DMS 273 treated with DMSO at 0.1 percent for 48 hours (cell line): Measurements from ENCODE around the gene TMEM154.

Source experiments
- DNase-seq: peaks from one replicate; lab custom pipeline; 2025; lab: John Stamatoyannopoulos, UW

The TMEM154 gene

DNA sequence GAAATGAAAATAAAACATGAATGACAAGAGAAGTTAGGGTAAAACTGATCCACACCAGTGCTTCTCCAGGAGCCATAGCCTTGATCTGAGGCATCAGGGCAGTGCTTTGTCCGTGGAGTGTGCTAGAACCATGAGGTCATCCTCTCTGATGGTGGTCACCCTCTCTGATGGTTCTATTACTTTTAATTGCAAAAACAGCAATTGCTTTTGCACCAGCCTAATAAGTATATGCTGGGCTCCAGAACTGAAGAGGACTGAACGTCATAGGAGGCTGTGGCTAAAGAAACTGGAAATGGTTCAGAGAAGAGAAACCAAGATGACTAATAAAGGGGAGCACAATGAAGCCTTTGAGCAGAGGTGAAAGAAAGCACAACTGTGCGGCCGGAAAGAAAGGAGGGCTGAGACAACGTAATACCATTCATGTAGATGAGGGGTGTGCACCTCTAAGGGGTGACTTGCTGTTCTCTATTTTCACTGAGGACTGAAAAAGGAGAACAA lies 17.0 kb upstream of the TMEM154 start:
- no peak for DNase-seq

DNA sequence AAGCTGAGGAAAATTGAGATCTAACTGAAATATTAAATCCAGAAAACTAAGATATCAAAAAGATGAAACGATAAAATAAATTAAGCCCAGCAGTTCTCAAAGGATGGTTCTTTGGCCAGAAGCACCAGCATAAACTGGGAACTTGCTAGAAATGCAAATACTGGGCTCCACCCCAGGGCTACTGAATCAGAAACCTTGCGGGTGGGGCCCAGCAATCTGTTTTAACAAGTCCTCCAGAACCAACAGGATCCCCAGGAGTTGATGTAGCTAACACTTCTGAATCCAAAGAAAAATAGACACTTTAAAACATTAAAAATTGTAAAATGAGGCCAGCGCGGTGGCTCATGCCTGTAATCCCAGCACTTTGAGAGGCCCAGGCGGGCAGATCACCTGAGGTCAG lies 14.1 kb upstream of the TMEM154 start:
- DNase-seq: no peak

DNA sequence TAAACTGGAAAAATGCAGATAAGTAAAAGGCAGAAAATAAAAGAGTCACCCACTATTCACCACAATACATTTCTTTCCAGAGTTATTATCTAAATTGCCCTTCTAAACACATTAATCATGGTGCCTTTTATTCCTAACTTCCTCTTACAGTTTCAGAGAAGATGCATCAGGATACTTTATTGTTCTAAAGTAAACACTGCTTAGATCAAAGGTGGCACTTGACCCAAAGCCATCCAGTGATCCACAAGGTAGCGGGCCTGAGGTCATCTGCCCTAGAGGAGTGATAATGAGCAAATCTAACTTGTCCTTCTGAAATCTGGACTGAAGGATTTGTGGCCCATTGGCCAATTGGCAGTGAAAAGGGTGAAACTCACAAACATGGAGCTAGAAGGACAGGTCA lies 12.0 kb upstream of the TMEM154 start:
- DNase-seq: no peak

DNA sequence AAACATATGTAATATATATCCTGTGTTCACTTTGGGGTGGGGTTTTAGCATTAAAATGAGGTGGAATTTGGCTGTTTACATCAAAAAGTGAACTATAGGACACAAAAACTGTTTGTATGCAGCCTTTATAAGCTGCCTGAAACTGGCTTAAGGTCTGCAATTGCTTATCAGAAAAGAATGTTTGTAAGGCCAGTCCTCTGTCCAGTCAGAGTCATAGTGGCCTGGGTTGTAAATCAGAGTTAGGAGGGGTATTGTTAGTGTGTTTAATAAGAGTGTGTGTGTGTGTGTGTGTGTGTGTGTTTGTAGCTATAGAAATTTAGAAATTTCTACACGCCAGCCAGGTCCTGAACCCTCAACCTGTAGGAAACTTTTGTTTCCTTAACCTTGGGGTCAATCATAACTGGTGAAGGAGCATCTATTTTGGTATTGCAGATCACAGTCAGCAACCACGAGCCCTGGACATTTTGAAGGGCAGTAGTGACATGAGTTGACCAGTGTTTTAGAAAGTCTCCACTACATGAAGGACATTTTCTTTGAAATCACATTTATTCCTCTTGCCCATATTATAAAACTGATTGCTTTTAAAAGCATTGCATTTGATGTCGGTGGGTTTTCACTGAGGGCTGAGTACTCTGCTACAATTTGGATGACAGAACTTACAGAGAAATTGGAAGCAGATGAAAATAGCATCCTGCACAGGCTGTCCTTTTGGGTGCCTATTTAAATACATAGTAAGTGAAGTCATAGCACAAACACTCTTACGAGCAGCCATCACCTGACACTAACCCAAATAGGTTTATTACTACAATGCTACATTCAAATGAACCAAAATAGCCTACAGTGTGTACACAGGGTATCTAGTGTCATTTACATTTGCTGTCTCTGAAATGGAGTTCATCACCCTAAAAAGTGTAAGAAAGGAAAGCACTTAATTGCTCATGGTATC lies 11.2 kb upstream of the TMEM154 start:
- no peak for DNase-seq

DNA sequence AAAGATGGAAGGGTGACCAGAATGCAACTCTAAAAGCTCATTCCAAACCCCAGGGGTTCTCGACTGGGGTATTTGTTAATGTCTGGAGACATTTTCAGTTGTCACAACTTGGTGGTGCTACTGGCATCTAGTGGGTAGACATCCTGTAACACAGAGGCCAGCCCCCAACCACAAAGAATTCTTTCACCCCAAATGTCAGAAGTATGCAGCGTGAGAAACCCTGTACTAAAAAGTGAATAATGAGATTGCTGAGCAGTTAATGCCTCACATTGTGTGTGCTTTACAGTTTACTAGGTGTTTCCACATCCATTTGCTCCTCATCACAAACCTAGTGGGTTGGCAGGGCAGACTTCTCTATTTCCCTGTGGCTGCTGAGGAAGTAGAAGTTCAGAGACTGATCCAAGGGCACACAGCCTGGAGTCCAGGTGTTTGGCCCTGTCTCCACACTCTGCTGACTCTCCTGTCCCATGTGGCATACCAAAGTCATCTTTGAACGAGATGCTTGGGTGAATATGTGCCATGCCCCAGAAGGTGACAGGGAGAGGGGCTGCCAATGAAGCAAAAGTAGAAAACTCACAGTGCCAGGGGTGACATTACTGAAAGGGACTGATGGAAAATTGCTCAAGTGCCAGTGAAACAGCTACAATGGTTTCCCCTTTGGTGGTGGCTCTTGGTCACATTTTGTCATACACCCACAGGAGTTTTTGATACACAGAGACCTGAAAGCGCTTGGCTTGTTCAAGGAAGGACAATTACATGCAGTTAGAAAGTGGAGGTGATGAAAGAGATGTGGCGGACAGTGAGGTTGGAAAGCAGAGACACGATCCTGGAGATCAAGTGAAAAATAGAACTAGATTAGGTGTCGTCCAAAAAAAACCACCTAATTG lies 10.1 kb upstream of the TMEM154 start:
- no peak for DNase-seq

DNA sequence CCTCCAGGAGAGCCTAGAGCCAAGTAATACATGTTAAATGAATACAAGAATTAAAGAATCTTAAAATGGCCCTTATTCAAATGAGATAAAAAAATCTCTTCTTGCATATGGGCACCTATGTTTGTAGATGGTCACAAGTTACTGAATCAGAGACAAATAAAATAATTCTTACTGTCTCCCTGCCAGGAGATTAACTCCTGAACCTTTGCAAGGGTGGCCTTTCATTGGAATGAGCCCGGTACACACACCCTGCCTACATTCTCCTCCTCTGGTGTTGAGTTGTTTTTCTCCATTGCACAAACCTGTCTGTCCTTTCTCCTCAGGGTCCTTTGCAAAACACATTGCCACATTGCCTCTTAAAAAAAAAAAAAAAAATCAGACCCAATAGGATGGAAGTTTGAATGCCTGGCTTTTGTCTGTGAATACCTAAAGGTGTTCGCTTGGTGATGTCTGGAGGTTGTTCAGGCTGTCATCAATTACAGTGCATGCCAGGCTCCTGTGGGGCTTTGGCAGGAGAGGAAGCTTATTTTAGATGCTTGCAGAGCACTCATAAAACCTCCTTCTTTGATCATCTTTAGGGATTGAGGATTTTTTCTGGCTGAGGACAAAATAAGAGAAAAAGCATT lies 8.3 kb upstream of the TMEM154 start:
- no peak for DNase-seq

DNA sequence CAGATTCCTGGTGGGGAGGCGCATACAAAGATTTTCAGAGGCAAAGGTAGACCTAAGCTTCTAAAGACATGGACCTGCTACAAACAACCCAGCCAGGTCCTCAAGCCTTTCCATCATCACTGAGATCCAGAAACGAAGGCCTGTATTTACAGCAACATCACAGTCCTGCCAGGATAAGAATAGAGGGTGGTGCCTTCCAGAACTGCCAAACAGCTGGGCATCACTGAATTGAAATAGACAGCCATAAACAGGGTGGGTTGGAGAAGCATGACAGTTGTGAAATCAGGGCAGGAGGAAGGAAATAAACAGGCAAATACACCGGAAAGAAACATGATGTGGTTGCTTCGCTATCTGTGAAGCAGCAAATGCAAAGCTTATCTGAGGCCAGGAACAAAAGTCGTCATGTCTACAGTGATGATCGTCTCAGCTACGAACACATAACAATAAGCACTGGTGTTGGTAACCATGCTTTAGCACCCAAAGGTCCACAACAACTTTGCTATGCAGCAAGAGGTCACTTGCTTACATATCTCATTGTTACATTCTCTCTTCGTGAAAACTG lies 6.7 kb upstream of the TMEM154 start:
- DNase-seq: no peak

DNA sequence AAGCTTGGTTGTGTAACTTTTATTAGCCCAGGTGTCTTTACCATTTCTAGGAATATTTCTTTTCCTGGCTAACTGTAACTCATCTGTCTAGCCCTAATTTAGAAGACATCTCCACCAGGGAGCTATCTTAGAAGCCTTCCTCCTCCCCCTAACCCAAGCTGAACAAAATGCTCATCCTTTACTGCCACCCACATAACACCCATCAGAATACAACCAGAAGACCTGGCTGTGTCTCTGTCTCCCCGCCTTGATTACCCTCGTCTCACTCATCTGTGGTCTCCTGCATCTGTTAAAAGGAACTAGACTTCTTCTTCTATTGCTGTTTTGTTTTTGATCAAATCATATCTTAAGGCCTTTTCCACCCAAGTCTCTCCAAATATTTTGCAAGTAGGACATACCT lies 4.8 kb upstream of the TMEM154 start:
- DNase-seq: no peak

DNA sequence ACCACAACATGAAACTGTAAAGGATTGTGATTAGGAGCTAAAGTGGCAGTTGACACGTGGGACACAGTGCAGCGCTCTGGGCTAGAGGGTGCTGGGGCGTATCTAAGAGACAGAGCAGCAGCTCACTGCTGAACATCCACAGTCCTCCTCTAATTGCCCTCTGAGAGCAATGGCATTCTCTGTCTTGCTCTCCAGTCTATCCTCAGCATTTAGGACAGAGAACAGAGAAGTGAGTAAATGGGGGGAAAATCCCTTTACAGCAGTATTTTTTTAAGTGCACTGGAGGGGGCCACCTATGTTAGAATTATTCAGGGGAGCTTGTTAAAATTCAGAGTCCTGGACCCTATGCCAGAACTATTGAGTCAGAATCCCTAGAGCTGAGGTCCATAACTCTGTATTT lies 4.2 kb upstream of the TMEM154 start:
- no peak for DNase-seq

DNA sequence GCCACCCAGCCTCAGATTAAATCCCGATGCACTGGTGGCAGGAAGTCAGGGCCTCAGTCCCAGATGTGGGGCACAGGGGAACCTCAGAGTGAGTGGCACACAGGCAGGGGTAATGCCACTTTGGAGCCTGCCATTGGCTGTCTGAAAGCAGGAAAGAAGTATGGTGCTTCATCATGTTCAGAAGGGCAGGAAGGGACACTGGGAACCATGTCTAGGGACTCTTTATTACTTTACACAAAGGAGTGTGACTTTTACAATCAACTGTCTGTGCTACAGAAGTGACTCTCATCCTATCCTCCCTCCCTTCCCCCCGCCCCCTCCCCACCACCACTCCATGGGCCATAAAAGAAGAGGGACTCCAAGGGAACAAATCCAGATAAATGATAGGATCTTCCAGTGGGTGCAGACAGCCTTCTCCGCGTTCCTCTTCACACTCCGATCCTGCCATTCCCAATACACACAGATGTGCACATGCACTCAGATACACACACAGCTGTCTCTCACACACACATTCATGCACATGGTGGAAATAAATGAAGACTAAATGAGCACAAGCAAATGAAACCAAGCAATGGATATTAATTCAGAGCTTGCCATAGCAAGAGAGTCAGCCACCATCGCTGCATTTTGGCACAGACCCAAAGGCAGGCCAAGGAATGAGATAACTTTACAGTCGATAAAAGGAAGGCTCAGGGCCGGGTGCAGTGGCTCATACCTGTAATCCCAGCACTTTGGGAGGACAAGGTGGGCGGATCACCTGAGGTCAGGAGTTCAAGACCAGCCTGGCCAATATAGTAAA lies 2.5 kb upstream of the TMEM154 start:
- DNase-seq: no peak

DNA sequence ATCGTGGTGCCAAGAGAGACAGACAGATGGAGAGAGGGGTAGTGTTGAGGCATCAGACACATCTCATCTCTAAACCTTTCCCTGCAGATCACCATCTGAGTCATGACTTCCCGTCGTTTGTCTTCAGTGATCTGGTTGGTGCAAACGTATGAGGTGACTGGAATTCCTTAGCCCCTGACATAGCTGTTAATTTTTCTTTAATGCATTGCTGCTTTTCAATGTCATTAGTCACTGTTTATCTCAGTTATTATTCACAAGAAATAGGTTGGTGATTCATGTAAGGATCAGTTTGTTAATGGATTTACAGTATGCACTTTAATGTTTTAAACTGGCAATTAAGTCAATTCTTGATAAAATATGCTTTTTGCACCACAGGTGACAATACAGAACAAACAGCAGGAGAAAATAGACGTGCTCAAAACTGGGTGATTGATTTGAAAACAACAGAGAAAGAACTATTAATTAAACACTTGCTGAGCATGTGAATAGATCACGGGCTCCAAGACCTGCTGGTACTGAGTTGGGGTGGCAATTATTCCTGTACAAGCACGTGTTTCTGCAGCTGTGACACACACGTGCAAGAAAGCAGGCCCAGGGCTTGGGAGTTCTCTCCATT lies 1.3 kb upstream of the TMEM154 start:
- no peak for DNase-seq

DNA sequence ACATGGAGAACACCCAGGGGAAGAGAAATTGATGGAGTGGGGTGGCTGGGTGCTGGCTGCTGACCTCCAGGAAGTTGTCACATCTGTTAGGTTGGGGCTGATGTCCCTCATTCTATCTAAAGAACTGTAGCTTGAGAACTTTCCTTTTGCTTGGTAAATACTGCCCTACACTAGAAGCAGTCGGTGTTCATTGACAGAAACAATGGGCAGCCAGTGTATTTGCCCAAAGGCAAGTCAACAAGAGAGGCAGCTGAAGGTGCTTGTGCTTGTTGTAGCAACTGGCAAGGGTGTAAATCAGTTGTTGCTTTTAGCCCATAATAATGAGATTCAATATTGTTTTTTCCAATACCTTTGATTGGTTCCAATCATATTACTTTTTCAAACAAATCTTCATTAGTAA lies 956 bp downstream of the TMEM154 start:
- DNase-seq: no peak

DNA sequence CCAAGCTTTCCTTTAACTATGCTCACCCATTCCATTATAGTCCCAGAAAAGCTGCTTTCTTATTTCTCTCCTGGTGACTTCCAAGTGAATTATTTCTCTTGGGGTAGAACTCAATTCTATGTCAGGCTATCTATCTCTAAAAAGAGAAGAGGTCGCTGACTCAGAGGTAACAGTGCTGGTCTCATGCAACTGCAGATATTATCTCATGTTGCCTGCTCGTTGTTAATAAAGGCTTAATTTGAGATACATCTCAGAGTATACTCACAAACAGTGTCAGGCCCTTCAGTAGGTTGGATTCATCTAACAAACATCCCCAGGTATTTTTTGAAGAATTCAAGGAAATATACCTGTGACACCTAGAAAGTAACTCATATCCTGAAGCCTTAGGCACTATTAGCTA lies 2.7 kb downstream of the TMEM154 start:
- no peak for DNase-seq

DNA sequence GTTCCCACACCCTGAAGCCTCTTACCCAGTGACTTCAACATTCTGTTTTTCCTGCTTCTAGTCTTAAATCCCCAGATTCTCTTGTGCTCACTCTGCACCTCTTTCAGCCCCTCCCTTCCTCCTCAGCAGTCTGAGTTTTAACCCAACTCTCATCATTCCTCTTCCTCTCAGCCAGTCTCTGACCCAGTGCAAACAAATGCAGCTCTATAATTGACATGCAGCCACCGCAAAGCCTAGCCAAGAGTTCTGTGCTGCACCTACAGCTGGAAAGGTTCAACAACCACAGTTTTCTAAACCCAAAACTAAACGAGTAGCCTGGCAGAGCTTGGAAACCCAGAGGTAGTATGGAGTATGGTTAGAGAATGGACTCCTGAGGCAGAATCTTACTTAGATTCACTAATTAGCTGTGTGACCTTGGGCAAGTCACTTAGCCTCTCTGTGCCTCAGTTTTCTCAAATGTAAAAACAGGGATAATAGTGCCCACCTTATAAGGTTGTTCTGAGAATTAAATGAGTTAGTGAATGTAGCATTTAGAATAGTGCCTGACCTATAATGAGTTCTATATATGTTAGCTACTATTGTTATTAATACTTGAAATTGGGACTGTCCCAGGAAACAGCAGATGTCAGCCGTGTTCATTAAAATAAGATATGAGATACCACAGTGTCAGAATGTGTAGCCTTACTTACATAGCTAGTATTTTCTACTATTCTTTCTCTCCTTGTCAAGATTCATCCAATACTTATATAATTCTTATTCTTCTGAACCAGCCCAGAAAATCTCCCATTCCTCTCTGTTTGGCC lies 3.5 kb downstream of the TMEM154 start:
- no peak for DNase-seq

DNA sequence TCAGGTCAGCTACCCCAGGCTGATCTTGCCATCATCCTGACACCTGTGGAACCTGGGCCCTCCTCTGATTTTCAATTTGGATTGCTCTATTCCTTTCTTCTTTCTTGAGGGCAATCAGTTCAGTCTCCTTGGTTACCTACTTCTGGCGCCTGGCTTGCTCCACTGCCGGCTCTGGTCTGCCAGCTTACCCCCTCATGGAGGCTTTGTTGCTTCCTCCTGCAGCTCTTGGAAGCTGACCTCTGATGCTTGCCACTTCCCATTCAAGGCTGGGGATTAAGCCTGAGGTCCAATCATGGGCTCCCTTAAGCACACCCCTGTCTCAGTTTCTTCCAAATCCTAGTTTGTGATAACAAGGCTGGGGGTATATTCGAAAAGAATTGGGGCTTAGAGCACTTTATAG lies 5.4 kb downstream of the TMEM154 start:
- no peak for DNase-seq

DNA sequence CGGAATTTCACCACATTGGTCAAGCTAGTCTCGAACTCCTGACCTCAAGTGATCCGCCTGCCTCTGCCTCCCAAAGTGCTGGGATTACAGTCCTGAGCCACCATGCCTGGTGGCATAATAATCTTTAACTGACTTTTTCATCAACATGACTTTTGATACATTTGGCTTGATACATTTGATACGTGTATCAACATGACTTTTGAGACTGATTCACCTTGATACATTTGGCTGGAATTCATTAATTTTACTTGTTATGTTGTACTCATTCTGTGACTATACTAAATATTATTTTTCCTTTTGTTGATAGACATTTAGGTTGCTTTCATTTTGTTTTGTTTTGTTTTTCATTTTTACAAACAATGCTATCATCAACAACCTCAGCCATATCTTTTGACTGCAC lies 6.3 kb downstream of the TMEM154 start:
- no peak for DNase-seq

DNA sequence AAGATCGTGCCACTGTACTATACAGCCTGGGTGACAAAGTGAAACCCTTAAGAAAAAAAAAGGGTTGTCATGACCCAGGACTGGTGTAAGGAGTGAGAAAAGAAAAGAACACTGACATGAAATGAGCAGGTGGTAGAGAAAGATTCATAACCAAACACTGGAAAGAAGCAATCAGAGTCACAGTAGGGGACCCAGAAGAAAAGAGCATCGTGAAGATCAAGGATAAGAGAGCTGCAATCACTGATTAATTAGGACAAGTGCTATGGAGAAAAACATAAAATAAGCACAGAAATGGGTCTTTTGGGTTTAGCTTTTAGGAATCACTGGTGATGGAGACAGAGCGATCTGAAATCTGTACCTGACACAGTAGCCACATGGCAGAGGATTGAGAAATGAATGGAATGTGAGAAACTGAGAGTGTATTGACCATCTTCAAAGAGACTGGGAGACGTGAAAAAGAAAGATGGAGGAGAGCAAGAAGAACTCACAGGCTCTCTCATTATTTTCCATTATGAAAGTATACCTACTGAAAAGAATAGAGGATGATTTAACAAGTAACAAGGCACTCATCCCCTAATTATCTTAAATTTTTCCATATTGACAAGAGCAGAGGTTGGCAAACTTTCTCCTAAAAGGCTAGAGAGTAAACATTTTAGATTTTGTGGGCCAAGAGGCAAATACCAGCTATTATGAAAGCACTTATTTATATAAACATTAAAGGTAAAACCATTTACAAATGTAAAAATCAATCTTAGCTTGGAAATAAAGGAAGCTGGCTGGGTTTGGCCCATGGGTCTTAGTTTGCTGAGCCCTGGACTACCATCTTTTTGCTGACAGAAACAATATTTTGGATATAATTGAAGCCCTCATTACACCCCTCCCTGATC lies 7.3 kb downstream of the TMEM154 start:
- DNase-seq: no peak

DNA sequence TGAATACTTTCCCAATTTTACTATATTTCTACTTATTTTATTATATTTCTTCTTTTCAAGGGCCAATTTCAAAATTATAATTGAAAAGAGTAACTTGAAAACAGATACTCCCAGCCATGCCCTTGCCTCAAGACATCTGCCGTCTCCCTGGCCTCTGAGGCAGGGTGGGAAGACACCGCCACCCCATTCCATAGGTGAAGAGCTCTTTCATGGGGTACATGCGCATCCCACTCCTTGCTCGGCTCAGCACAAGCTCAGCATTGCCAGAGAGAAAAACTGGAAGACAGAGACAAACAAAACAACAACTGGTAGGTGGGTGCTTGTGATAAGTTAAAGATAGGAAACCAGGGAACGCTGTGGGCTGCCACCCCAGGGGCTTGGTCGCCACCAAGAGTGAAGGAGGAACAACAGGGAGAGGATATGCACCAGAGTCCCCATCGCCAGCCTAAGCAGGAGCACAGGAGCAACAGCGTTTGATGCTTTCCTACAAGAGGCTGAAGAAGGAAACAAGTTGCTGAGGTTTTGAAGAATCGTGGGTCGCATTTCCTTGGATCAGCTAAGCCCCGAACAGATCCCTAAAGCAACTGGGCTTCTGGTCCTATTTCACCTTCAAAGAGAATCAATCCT lies 11.3 kb downstream of the TMEM154 start:
- DNase-seq: no peak
